MM.1S (cell line): ENCODE results near the gene ERC2.

ENCODE experiments used
- CTCF ChIP-seq: fragments of 300-600 bp; sonication (generic); IDR thresholded peaks from 2 replicates; pipeline ENCODE4 v1.5.1; 2016; ENCODE audit warnings: antibody characterized with exemption, low read length, mixed read lengths
- EZH2 ChIP-seq: fragments of 300-600 bp; sonication (generic); optimal IDR thresholded peaks from 2 replicates; pipeline ENCODE3; 2017; ENCODE audit warnings: low read depth, mild to moderate bottlenecking, antibody characterized with exemption, low read length, mixed read lengths

GRCh38 chr3:56356808-56357207, 111.5 kb downstream of the ERC2 start:
- no peak for TF ChIP-seq CTCF
- TF ChIP-seq EZH2: no peak
